HS-27A (cell line): Measurements from ENCODE around the gene PRPSAP1.

Experiments
- DNase-seq: peaks from one replicate; pipeline ENCODE4 v3.0.0-alpha.2; 2012; ENCODE audit warnings: low read depth, missing footprints

The PRPSAP1 gene

DNA sequence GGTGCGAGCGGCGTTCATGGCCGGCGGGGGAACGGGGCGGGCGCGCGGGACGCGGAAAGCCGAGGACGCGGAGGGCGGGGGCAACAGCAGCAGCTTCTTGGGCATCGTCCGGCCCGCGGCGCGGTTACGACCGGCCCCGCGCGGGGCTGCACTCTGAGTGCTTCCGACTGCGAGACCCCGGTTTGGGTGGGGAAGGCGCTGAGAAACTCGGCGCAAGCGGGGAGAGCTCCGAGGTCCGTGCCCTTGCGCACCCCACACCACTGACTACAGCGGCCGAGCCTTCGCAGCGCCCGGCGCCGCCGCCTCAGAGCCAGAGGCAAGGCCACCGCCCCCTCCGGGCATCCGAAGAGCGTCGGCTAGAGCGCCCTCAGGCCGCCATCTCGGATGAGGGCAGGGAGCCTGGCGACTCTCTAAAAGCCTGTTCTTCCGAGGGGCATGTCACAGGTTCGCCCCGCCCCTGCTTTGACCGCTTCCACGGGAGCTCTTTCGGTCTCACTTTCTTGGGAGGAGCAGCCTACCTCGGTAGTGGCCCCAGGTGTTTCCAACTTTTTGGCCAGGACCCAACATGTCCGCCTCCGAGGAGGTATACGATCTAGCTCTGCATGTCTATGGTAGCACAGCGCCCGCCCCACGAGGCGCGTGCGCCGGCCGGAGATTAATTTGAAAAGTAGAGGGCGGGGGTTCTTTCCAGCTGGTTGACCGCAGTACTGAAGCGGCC lies at the start of gene PRPSAP1:
PRPSAP1 (minus strand) TSS at position 318 of the 718 bp plus-strand sequence; CDS start at position 105, 213 bp downstream.
- peak; percentile 68 for DNase-seq

GRCh38 chr17:76402711-76403110 lies 49.0 kb upstream of the PRPSAP1 start:
- no peak for DNase-seq

DNA sequence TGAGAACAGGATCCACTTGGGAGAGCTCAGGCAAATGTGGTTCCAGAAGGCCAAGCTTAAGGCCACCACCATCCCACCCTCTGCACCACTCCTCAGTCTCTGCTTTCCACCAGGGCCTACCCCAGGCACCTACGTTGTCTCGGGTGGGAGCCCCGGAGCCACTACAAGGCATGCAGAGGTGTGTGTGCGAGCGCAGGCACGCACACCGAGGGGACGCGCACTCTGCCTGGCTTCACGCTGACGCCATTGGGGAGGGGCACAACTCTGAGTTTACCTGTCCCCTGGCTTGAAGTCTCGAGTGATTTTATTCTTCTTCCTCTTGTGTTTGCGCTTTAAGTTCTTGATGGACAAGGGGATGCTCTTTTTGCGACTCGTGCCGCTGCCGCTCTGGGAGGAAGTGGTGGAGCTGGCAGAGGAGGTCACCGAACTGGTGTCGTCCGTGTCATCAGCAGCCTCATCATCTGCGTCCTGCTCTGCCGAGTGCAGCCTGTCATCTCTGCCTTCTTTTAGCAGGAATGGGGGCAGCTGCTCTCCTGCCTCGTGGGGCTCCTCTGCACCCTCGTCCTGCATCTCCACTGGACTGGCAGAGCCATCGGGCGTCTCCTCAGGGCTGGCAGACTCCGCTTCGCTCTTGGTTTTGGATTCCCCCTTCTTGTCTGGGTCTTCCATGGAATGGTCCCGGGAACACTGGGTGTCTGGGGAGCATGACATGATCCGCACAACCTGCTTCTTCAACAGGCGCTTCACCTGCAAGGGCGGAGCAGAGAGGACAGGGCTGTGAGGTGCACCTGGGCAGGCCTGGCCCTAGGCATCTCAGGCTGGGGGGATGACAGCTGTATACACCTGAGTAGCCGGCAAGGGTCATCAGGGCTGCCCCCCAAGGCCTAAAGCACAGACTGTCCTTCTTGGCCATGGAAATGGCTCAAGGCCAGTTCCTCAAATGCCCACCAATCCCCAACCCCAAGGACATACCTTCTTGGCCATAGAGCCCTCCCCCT lies 45.8 kb upstream of the PRPSAP1 start:
- no peak for DNase-seq

- DNase-seq, result no peak
Measured at GRCh38 chr17:76398523-76399174, 44.9 kb upstream of the PRPSAP1 start.

- DNase-seq, result peak; percentile 24
Measured at GRCh38 chr17:76397687-76398522, 44.2 kb upstream of the PRPSAP1 start.

DNA sequence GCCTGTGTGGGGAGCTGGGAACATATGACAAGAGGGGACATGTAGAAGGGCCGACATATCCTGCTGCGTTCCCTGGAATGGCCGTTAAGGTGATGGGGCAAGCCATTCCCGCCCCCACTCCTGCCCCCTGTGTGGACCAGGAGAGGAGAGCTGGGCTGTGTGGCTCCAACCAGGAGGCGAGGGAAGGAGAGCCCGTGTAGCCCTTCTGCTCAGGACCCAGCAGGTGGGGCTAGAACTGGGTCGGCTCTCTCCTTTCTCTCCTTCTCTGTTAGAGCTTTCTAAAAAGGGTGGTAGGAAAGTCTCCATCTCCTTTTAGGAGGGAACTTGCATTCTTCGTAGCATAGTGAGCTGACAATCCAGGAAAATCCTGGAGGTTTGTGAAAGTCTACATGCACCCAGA lies 43.5 kb upstream of the PRPSAP1 start:
- DNase-seq, result no peak

DNA sequence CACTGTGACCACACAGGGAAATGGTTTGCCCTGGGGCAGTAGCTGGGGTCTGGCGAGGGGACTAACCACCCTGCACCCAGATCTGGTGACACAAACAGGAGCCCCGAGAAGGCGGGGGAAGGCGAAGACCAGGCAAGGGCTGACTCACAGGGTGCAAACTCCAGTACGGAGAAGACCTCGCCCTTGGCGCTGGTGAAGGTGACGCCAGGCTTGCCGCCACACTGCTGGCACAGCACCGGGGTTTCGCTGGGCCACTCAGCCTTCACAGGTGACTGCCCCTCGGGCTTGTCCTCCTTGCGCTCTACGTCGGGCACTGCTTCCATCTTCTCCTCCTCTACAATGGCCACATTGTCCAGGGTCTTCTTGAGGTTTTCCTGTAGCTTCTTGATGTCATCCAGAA lies 42.3 kb upstream of the PRPSAP1 start:
- DNase-seq, result no peak

GRCh38 chr17:76394166-76394565 lies 40.5 kb upstream of the PRPSAP1 start:
- no peak for DNase-seq

DNA sequence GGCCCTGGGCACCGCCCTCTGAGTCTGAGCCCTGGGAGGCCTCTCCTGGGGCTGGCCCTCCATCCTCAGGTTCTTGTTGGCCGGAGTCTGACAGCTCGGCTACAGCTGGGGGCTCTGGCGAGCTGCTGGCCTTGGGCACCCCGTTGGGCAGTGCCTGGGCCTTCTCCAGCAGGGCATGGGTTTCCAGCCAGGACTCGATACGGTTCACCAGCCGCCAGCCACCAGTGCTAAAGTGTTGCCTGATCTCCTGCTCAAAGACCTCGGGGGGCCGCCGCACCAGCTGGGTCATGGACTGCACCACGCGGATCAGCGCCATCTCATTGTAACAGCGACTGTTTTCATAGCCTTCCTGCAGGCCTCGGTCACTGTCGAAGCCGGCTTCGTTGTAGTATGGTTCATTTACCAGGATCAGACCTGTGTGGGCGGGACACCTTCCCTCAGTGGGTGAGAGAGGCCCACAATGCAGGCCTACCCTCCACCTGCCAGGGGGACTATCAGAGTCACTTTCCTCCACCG lies 37.5 kb upstream of the PRPSAP1 start:
- no peak for DNase-seq

- no peak for DNase-seq
Measured at GRCh38 chr17:76390003-76390421, 36.3 kb upstream of the PRPSAP1 start.

GRCh38 chr17:76388966-76389888 lies 35.5 kb upstream of the PRPSAP1 start:
- no peak for DNase-seq

- DNase-seq, result no peak
Measured at GRCh38 chr17:76386966-76387765, 33.5 kb upstream of the PRPSAP1 start.

DNA sequence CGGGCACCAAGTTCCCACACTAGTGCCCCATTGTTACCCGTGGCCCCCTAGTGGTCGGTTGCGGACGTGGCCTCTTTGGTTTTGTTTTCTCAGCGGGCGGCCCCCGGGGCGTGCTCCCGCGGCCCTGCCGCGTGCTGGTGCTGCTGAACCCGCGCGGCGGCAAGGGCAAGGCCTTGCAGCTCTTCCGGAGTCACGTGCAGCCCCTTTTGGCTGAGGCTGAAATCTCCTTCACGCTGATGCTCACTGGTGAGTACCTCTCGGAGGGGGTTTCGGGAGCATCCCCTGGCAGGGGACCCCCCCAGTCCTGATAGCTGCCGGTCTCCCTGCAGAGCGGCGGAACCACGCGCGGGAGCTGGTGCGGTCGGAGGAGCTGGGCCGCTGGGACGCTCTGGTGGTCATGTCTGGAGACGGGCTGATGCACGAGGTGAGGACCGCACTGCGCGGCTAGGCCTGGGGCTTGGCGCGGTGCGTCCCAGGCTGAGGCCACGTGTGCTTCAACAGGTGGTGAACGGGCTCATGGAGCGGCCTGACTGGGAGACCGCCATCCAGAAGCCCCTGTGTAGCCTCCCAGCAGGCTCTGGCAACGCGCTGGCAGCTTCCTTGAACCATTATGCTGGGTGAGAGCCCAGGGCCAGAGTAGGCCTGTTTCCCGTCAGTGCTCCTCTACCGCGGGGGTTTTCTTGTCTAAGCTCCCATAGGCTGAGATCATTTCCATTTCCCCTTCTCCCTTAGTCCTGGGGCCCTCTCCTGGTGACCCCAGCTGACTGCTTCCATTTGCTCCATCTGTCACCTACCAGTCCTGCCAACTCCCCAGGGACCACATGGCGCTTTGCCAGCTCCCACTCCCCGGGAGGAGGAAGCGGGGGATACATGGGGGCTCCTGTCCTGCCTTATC lies 32.4 kb upstream of the PRPSAP1 start:
- peak; percentile 50 for DNase-seq

DNA sequence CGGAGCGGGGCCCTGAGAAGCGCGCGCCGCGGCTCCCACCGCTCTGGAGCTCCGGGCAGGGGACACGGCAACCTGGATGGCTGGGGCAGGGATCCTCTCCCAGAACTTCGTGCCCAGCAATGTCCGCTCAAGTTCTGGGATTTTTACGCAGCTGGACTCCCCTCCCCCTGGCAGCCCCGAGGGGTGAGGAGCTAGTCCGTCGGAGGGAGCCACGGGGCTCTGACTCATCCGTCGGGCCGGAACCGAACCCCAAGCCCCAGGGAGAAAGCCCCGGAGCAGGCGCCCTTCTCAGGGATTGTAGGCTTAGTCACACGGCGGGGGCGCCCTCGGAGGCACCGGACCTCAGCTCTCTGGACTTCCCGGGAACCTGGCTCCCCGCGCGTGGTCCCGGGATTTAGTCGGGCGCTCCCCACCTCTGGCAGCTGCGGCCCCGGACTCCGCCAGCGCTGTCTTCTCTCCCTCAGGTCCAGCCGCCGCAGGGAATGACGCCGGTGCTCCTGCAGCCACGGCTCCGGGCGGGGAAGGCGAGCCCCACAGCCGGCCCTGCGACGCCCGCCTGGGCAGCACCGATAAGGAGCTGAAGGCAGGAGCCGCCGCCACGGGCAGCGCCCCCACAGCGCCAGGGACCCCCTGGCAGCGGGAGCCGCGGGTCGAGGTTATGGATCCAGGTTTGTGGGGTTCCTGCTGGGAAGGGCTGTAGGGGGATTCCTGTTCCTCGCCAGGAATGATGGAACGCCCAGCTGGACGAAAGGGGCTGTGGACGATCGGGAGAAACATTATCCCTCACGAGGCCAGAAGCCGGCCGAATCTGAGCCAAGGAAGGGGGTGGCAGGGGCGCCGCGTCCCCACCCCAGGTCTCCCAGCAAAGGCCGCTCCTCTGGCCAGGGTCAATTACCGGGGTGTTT lies 31.5 kb upstream of the PRPSAP1 start:
- peak; percentile 26 for DNase-seq

GRCh38 chr17:76384222-76384986 lies 30.7 kb upstream of the PRPSAP1 start, which contains the start of gene SPHK1:
SPHK1 (plus strand) TSS chr17:76384609; CDS start chr17:76385645, 1,036 bp downstream.
- no peak for DNase-seq

GRCh38 chr17:76383546-76384221 lies 30.0 kb upstream of the PRPSAP1 start:
- DNase-seq, result peak; percentile 30
